MV-4-11 (cell line): ENCODE measurements around the gene XPO6.

Source experiments
- DNase-seq: peaks from one replicate; lab custom pipeline; 2025; lab: John Stamatoyannopoulos, UW

The XPO6 gene

DNA sequence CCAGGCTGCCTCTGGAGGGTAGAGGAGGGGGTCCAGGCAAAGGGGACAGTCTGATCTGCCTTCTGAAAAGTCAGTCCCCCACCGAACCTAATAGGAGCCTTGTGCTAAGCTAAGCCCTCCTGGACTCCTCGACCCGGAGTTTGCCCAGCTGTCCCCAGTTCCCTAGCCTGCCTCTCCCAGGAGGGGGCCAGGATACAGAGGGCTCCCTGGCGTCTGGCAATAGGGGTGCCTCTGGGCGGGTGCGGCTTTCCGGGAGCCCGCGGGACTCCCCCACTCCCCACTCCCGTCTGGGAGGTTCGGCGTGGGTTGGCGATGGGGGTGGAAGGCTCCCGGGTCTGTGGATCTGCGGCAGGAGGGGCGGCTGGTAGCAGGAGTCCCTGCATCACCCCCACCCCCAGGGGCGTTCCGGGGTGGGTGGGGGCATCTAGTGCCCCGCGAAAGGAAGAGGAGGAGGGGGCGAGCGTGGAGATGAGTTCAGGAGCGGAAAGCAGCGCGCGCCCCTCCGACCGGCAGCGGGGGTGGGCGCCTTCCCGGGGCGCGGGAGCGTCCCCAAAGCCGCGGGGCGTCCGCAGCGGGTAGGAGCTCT lies 149.4 kb downstream of the XPO6 start:
- no peak for DNase-seq

DNA sequence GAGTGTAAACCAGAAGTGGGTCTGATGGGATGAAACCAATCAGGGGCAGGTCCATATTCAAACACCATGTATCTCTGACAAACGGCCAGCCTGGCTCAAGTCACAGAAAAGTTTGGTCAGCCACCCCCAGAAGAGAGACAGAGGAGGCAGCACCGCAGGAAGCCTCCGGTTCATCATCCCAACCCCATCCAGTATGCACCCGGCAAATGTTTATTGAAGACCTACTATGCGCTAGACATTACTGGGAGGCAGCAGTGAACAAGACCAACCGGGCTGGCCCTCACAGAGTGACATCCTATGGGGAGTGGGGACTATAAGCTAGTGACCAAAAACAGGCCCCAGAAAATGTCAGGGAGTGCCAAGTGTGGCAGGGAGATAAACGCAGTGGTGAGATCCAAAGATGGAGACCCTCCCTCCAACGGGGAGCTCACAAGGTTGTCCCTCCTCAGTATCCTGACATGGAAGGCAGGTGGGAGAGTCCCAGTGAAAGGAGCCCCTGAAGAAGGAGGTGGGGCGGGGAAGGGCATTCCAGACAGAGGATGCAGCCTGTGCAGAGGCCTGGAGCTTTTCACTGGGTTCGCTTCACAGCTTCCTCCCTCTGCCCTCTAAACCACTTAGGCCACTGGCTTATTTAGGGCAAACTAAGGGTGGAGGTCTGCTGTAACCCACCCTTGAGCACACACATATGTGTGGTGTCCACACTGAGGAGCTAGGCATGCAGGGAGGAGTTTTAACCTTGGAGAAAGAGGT lies 150.2 kb downstream of the XPO6 start:
- no peak for DNase-seq

DNA sequence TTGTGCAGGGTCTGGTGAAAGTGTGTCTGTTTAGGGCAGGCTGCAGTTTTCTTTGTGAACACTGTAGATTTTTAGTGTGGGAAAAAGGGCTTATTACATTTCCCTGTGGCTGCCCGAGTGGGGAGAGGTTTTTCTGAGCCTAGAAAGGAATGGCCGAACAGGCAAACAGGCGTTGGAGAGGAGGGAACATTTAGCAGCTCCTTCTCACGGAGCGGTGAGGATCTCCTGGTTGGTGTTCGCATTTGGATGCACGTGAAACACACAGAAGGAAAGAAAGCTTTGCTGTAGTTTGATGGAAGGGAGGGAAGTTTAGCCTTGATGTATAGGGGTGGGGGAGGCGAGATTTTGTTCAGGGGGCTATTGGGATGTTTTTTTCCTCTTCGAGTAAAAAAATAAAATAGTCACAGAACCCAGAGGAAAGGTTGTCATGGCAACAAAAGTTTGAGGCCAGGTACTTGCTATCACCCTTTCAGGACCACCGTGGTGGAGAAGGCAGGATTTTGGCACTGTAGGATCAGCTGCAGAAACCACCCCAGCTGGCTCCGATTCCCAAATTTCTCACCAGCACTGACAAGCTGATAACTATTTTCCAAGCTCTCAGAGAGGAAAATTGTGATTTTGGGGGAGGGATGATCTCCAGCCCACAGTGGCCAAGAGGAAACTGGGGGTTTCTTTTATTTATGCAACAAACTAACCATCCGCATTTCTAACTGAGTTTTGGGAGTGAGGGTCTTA lies 151.8 kb downstream of the XPO6 start:
- DNase-seq: no peak

DNA sequence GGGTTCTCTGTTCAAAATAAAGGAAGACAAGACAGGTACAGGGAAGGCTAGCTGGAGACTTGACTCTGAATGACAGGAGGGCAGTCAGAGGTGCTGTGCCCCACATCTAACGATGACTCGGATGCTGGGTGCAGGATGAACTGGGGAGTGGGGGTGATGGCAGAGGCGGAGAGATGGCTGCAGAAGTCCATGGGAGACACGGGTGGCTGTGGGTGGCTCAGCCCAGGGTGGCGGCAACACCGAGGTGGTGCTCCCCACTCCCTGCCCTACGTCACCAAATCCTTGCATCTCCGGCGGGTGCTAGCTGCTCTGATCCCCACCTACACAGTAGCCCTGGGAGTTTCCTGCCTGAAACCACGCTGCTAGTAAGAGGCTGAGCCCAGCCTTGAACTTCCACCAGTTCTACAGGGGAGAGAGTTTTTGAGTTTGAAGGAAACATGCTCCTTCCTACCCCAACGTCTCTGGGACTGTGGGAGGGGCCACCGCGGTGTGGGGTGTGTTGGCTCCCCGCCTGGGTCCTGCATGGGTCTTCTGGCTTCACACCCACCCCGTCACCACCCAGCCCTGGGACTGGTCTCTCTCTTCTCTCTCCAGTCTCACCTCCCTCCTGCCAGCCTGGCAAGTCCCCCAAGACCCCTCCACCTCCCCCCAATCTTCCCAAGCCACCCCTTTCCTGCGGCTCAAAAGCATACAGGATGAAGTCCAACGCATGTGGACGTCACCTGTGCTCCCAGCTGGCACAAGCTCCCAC lies 152.8 kb downstream of the XPO6 start:
- DNase-seq: no peak

DNA sequence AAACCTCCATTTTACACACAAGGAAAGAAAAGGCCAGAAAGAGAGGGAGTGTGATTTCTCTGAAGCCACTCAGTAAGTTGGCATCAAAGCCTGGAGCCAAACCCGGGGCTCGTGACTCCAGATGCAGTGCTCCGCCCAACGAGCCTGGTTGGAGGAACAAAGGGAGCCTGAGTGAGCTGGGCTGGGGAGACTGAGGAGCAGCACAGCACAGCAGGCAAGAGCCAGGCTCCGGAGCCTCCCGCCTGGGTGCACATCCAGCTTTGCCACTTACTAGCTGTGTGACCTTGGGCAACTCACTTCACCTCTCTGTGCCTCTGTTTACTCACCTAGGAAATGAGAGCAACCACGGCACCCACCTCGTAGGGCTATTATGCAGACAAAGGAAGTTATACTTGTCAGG lies 153.8 kb downstream of the XPO6 start:
- no peak for DNase-seq

DNA sequence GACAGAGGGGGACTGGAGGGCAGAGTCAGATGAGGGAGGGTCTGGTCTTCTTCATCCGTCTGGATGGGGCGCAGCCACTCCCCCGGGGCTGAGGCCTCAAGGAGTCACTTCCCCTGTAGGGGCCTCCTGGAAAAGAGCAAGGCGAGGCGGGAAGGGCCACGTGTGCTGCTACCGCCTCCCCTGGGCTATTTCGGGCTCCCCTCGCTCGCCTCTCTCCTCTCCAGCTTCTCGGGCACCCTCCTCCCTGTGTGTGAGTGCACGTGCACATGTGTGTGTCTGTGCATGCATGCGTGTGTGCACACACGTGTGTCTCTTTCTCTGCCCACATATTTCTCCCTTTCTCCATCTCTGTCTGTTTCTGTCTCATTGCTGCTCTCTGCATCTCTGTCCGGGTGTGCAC lies 158.3 kb downstream of the XPO6 start:
- DNase-seq: no peak

DNA sequence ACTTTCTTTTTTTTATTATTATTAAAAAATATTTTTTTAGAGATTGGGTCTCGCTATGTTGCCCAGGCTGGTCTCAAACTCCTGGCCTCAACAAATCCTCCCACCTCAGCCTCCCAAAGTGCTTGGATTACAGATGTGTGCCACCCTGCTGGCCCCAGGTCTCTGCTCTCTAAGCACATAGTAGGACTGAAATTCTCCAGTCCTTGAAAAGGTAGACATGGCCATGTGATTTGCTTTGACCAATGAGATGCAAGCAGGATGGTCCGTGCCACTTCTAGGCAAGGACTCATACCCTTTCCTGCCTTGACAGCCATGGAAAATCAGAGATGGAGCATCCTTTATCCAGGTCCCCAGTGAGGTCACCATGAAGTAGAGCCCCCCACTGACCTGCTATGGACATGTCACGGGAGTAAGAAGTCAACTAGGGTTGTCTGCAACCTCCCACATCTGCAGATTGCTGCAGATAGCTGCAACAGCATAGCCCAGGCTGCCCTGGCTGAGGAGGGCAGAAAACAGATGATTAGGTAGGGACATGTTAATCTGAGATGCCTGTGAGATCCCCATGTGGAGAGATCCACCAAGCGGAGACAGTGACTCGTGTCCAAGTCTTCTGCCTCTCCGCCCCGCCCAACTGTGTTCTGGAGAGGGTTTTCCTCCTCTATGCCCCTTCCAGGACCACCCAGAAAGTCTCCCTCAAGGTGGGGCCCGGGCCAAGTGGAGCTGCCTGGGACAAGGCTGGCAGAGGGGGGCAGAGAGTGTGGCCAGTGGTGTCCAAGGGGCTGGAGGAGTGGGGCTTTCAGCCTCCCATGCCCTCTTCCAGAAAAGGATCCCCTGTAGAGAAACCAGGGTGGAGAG lies 159.3 kb downstream of the XPO6 start:
- DNase-seq: no peak

DNA sequence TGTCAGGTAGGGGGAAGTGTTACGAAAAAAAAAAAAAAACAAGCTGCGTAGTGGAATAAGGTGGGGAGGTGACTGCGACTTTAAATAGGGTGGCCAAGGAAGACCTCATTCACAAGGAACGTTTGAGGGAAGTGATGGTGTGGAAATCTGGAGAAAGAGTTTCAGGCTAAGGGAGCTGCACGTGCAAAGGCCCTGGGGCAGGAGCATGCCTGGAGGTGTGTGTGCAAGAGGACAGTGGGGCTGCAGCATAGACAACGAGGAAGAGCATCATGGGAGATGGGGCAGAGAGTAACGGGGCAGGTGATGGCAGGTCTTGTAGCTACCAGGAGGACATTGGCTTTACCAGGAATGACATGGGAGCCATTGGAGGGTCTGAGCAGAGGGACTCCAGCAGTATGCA lies 160.3 kb downstream of the XPO6 start:
- no peak for DNase-seq
